ENCODE data around the gene ASB5.

GRCh38 chr4:176229645-176230044, 39.4 kb downstream of the ASB5 start:
- no peak for TF ChIP-seq CTCF (IDR thresholded peaks at IDR 0.05 in 8 of 11, conservative IDR thresholded peaks at IDR 0.05 in 3 of 11)
- TF ChIP-seq POLR2AphosphoS5 (IDR thresholded peaks at IDR 0.05): no peak
